DND-41 (cell line): ENCODE data around the gene DRICH1.
"Not testable (repeated sequence)": the region's sequence is repeated elsewhere in the genome, so short reads cannot be mapped to it uniquely, and the experiment has no call there.

ENCODE experiments used
- EZH2 ChIP-seq: IDR thresholded peaks from 3 replicates; pipeline ENCODE4 v1.6.1; 2012; ENCODE audit warnings: borderline replicate concordance, low read depth, mild to moderate bottlenecking, moderate library complexity, low read length, inconsistent platforms; ENCODE audit not compliant: severe bottlenecking
- TF ChIP-seq, protein P1 (sequence below): IDR thresholded peaks from 2 replicates; pipeline ENCODE4 v1.5.1; 2012; ENCODE audit warnings: borderline replicate concordance, low read length, moderate library complexity, mild to moderate bottlenecking; ENCODE audit not compliant: poor library complexity, severe bottlenecking; ENCODE audit errors: extremely low read depth

DNA sequence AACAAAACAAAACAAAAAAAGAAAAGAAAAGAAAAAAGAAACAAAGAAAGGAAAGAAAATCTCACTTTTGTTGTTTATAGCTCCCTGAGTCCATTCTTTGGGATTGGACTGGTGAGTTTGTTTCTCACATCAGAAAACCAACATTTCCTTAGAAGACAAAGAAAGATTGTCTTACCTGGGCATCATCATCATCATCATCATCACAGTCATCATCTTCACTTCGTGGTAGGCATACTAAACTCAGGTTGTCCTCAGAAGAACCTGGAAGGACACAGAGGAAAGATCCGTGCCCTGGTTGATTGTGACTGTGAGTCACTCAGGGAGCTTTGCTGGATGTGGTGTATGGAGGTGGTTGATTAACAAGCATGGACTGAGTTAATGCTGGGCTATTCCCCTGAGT lies 10.2 kb downstream of the DRICH1 start:
- TF ChIP-seq, protein P1, sequence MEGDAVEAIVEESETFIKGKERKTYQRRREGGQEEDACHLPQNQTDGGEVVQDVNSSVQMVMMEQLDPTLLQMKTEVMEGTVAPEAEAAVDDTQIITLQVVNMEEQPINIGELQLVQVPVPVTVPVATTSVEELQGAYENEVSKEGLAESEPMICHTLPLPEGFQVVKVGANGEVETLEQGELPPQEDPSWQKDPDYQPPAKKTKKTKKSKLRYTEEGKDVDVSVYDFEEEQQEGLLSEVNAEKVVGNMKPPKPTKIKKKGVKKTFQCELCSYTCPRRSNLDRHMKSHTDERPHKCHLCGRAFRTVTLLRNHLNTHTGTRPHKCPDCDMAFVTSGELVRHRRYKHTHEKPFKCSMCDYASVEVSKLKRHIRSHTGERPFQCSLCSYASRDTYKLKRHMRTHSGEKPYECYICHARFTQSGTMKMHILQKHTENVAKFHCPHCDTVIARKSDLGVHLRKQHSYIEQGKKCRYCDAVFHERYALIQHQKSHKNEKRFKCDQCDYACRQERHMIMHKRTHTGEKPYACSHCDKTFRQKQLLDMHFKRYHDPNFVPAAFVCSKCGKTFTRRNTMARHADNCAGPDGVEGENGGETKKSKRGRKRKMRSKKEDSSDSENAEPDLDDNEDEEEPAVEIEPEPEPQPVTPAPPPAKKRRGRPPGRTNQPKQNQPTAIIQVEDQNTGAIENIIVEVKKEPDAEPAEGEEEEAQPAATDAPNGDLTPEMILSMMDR = not testable (repeated sequence)
- TF ChIP-seq EZH2 = not testable (repeated sequence)
